ENCODE data around the gene LHFPL4.
A peak's percentile ranks its signal among the peaks of the same experiment; 100 is the strongest.
"Not testable (repeated sequence)": the region's sequence is repeated elsewhere in the genome, so short reads cannot be mapped to it uniquely, and the experiment has no call there.

Gene LHFPL4

GRCh38 chr3:9534429-9534828 lies 19.2 kb downstream of the LHFPL4 start:
- no peak for DNase-seq

GRCh38 chr3:9525078-9525477 lies 28.5 kb downstream of the LHFPL4 start:
- no peak for DNase-seq

GRCh38 chr3:9514956-9515355 lies 38.7 kb downstream of the LHFPL4 start:
- DNase-seq: no peak

GRCh38 chr3:9514306-9514705 lies 39.3 kb downstream of the LHFPL4 start:
- no peak for DNase-seq

- no peak for DNase-seq
Observed at GRCh38 chr3:9512456-9513045, 41.1 kb downstream of the LHFPL4 start.

GRCh38 chr3:9508781-9509180 lies 44.8 kb downstream of the LHFPL4 start:
- DNase-seq: no peak

- no peak for DNase-seq
Observed at GRCh38 chr3:9507586-9508578, 45.7 kb downstream of the LHFPL4 start.

GRCh38 chr3:9503283-9503682 lies 50.3 kb downstream of the LHFPL4 start:
- DNase-seq: peak; percentile 68

GRCh38 chr3:9501226-9501625 lies 52.4 kb downstream of the LHFPL4 start:
- DNase-seq: no peak

- DNase-seq: peak; percentile 51
Observed at GRCh38 chr3:9500108-9501050, 53.2 kb downstream of the LHFPL4 start.

GRCh38 chr3:9499455-9500107 lies 54.0 kb downstream of the LHFPL4 start:
- no peak for DNase-seq

- no peak for DNase-seq
Observed at GRCh38 chr3:9498781-9499180, 54.8 kb downstream of the LHFPL4 start.

- no peak for DNase-seq
Observed at GRCh38 chr3:9497821-9498565, 55.6 kb downstream of the LHFPL4 start.

GRCh38 chr3:9496893-9497292 lies 56.7 kb downstream of the LHFPL4 start:
- no peak for DNase-seq

GRCh38 chr3:9494036-9494435 lies 59.6 kb downstream of the LHFPL4 start:
- not testable (repeated sequence) for DNase-seq

GRCh38 chr3:9491506-9491905 lies 62.1 kb downstream of the LHFPL4 start:
- DNase-seq: no peak

GRCh38 chr3:9485248-9485647 lies 68.4 kb downstream of the LHFPL4 start:
- no peak for DNase-seq

GRCh38 chr3:9480265-9480664 lies 73.4 kb downstream of the LHFPL4 start:
- no peak for DNase-seq

GRCh38 chr3:9476935-9477334 lies 76.7 kb downstream of the LHFPL4 start:
- DNase-seq: no peak

- no peak for DNase-seq
Observed at GRCh38 chr3:9474482-9474881, 79.1 kb downstream of the LHFPL4 start.

GRCh38 chr3:9473496-9474065 lies 80.0 kb downstream of the LHFPL4 start:
- no peak for DNase-seq
